ENCODE data around the gene STON2.

STON2 gene

DNA sequence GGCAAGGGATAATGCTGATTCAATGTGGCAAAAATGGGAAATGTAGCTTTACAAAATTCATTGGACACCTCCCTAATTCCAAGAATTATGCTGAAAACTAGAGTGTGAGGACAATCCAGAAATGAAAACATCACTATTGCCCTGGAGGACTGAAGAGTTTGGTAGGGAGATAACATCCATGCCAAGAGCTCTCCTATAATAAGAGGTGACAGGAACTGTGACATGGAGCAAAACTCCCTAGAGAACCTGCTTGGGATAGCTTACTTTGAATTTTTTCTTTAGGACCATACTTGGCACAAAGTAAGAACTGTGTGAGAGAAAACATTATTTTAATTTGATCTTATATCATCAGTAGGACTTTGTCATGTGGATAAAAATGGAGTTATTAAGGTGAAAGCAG, 48.9 kb downstream of the STON2 start:
- H3K18ac ChIP-seq (ENCODE audit: low read length): no peak overlapping the region
- H3K4me2 ChIP-seq (ENCODE audit: low read length): no peak overlapping the region
- no peak overlapping the region for H2BK120ac ChIP-seq (ENCODE audit: low read depth, low read length)
- no peak overlapping the region for H3K9ac ChIP-seq (ENCODE audit: low read length)
- H3K79me2 ChIP-seq (ENCODE audit: control insufficient read depth, insufficient read depth, low read length): no peaks in the 10 kb centered on the region
- no peak overlapping the region for H3K56ac ChIP-seq (ENCODE audit: low read length)
- H2BK5ac ChIP-seq (ENCODE audit: low read length): no peak overlapping the region
- no peak overlapping the region for H2BK15ac ChIP-seq (replicated peaks; ENCODE audit: low read depth)
- no peaks in the 10 kb centered on the region for H3K36me3 ChIP-seq (ENCODE audit: control insufficient read depth, insufficient read depth, low read length)
- H3K27me3 ChIP-seq (ENCODE audit: insufficient read depth, low read length, poor library complexity): no peaks in the 10 kb centered on the region
- no peak overlapping the region for H4K5ac ChIP-seq (ENCODE audit: low read length)
- H4K8ac ChIP-seq (ENCODE audit: low read depth, low read length): no peak overlapping the region
- no peaks in the 10 kb centered on the region for H3K4me1 ChIP-seq (ENCODE audit: control insufficient read depth, low read depth, low read length)
- no peaks in the 10 kb centered on the region for H3K79me1 ChIP-seq (ENCODE audit: low read length)
- H2AK5ac ChIP-seq (ENCODE audit: low read length): no peak overlapping the region
- no peak for DNase-seq
- H3K4ac ChIP-seq (ENCODE audit: low read depth, low read length): no peak overlapping the region
- H3K4me3 ChIP-seq (ENCODE audit: low read length): no peak overlapping the region
- no peak overlapping the region for H3K23ac ChIP-seq (ENCODE audit: low read length)
- H3K27ac ChIP-seq (ENCODE audit: low read depth, low read length): no peak overlapping the region

DNA sequence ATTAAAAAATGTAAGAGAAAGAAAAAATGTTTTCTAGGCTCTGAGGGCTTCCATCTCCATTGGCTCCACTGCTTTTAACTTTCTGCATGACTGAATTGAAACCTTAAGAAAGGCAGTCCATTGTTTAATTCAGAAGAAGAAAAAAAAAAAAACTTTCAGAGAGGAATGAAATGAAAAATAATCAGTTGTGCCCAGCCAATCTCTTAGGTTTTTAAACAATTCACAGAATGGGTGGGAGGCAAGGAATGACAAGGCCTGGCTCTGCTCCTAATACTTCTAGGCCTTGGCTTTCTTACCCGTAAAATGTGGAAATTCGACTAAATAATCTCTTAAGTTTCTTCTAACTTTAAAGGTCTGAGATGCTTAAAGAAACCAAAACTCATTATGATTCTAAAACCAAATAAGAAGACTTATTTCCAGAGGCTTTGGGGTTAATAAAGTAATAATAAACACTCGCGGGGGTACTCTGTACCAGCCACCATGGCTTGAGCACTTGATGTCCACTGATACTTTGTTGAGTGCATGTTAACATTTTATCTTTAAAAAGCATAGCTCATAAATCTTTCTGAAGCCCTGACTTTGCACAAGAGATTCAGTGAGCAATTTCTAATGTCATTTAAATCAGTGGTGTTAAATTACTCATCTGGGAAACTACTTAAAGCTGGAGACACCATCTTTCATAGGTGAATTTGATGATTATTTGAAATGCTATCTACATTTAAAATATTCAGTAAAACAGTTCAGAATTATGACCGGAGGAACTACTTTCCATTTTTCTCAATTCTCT, 49.6 kb downstream of the STON2 start:
- no peak overlapping the region for H3K27ac ChIP-seq (ENCODE audit: low read depth, low read length)
- H3K27me3 ChIP-seq (ENCODE audit: insufficient read depth, low read length, poor library complexity): no peaks in the 10 kb centered on the region
- no peak overlapping the region for H3K23ac ChIP-seq (ENCODE audit: low read length)
- H3K9ac ChIP-seq (ENCODE audit: low read length): no peak overlapping the region
- H2AK5ac ChIP-seq (ENCODE audit: low read length): no peak overlapping the region
- no peak overlapping the region for H3K4ac ChIP-seq (ENCODE audit: low read depth, low read length)
- no peak overlapping the region for H2BK5ac ChIP-seq (ENCODE audit: low read length)
- no peak overlapping the region for H3K4me2 ChIP-seq (ENCODE audit: low read length)
- no peak overlapping the region for H4K5ac ChIP-seq (ENCODE audit: low read length)
- WGBS (ENCODE audit: extremely low coverage, insufficient coverage, low lambda C conversion rate): no CpG with 5 or more reads among the region's 5 CpGs
- no peak overlapping the region for H2BK15ac ChIP-seq (replicated peaks; ENCODE audit: low read depth)
- H3K79me2 ChIP-seq (ENCODE audit: control insufficient read depth, insufficient read depth, low read length): no peaks in the 10 kb centered on the region
- no peak overlapping the region for H4K8ac ChIP-seq (ENCODE audit: low read depth, low read length)
- H2BK120ac ChIP-seq (ENCODE audit: low read depth, low read length): no peak overlapping the region
- no peaks in the 10 kb centered on the region for H3K4me1 ChIP-seq (ENCODE audit: control insufficient read depth, low read depth, low read length)
- no peaks in the 10 kb centered on the region for H3K79me1 ChIP-seq (ENCODE audit: low read length)
- no peak overlapping the region for H3K18ac ChIP-seq (ENCODE audit: low read length)
- H3K36me3 ChIP-seq (ENCODE audit: control insufficient read depth, insufficient read depth, low read length): no peaks in the 10 kb centered on the region
- no peak for DNase-seq
- H3K4me3 ChIP-seq (ENCODE audit: low read length): no peak overlapping the region
- H3K56ac ChIP-seq (ENCODE audit: low read length): no peak overlapping the region

DNA sequence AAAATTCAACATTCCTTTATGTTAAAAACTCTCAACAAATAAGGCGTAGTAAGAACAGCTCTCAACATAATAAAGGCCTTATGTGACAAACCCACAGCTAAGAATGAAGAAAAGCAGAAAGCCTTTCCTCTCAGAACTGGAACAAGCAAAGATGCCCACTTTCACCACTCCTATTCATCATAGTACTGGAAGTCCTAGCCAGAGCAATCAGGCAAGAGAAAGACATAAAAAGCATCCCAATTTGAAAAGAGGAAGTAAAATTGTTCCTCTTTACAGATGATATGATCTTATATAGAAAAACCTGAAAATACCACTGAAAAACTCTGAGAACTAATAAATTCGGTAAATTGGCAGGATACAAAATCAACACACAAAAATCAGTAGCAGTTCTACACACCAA, 52.1 kb downstream of the STON2 start:
- DNase-seq: no peak
- no peaks in the 10 kb centered on the region for H3K36me3 ChIP-seq (ENCODE audit: control insufficient read depth, insufficient read depth, low read length)
- no peaks in the 10 kb centered on the region for H3K79me2 ChIP-seq (ENCODE audit: control insufficient read depth, insufficient read depth, low read length)
- H3K23ac ChIP-seq (ENCODE audit: low read length): no peak overlapping the region
- WGBS (ENCODE audit: extremely low coverage, insufficient coverage, low lambda C conversion rate): no CpG with 5 or more reads among the region's 2 CpGs
- H3K4me1 ChIP-seq (ENCODE audit: control insufficient read depth, low read depth, low read length): no peaks in the 10 kb centered on the region
- no peak overlapping the region for H2BK15ac ChIP-seq (replicated peaks; ENCODE audit: low read depth)
- no peak overlapping the region for H2BK120ac ChIP-seq (ENCODE audit: low read depth, low read length)
- H3K27me3 ChIP-seq (ENCODE audit: insufficient read depth, low read length, poor library complexity): no peaks in the 10 kb centered on the region
- no peak overlapping the region for H4K5ac ChIP-seq (ENCODE audit: low read length)
- H3K18ac ChIP-seq (ENCODE audit: low read length): no peak overlapping the region
- no peak overlapping the region for H3K27ac ChIP-seq (ENCODE audit: low read depth, low read length)
- no peak overlapping the region for H2AK5ac ChIP-seq (ENCODE audit: low read length)
- no peak overlapping the region for H3K56ac ChIP-seq (ENCODE audit: low read length)
- no peaks in the 10 kb centered on the region for H3K79me1 ChIP-seq (ENCODE audit: low read length)
- H3K9ac ChIP-seq (ENCODE audit: low read length): no peak overlapping the region
- no peak overlapping the region for H3K4ac ChIP-seq (ENCODE audit: low read depth, low read length)
- no peak overlapping the region for H4K8ac ChIP-seq (ENCODE audit: low read depth, low read length)
- H3K4me2 ChIP-seq (ENCODE audit: low read length): no peak overlapping the region
- no peak overlapping the region for H2BK5ac ChIP-seq (ENCODE audit: low read length)
- H3K4me3 ChIP-seq (ENCODE audit: low read length): no peak overlapping the region

DNA sequence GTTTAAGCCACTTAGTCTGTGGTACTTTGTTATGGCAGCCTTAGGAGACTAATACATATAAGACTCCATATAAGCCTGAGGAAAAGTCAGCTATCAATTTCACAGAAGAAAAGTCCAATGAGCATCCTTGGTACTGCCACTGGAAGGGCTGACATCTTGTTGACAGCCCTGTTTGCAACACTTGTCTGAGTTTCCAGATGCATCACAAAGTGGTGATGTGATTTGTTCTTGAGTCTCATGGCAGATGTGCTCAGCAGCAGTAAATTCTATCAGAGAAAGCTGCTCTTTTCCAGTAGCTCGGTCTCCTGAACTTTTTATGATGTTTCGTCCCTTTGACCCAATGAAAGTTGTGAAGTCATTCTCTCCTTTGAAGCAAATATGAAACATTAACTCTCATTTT, 54.3 kb downstream of the STON2 start:
- Histone ChIP-seq H2BK120ac (ENCODE audit: low read depth, low read length) (no peak overlapping the region), H2BK5ac (ENCODE audit: low read length) (no peak overlapping the region), H3K18ac (ENCODE audit: low read length) (no peak overlapping the region), H4K8ac (ENCODE audit: low read depth, low read length) (no peak overlapping the region), H3K27me3 (ENCODE audit: insufficient read depth, low read length, poor library complexity) (no peaks in the 10 kb centered on the region), H3K79me2 (ENCODE audit: control insufficient read depth, insufficient read depth, low read length) (no peaks in the 10 kb centered on the region), H2BK15ac (replicated peaks; ENCODE audit: low read depth) (no peak overlapping the region), H3K4me3 (ENCODE audit: low read length) (no peak overlapping the region), H3K4me1 (ENCODE audit: control insufficient read depth, low read depth, low read length) (no peaks in the 10 kb centered on the region), H3K36me3 (ENCODE audit: control insufficient read depth, insufficient read depth, low read length) (no peaks in the 10 kb centered on the region), H2AK5ac (ENCODE audit: low read length) (no peak overlapping the region), H3K56ac (ENCODE audit: low read length) (no peak overlapping the region), H3K9ac (ENCODE audit: low read length) (no peak overlapping the region), H3K27ac (ENCODE audit: low read depth, low read length) (no peak overlapping the region), H3K4ac (ENCODE audit: low read depth, low read length) (no peak overlapping the region), H3K4me2 (ENCODE audit: low read length) (no peak overlapping the region), H3K23ac (ENCODE audit: low read length) (no peak overlapping the region), H3K79me1 (ENCODE audit: low read length) (no peaks in the 10 kb centered on the region), H4K5ac (ENCODE audit: low read length) (no peak overlapping the region)
- no CpG with 5 or more reads among the region's 2 CpGs for WGBS (ENCODE audit: extremely low coverage, insufficient coverage, low lambda C conversion rate)
- no peak for DNase-seq

DNA sequence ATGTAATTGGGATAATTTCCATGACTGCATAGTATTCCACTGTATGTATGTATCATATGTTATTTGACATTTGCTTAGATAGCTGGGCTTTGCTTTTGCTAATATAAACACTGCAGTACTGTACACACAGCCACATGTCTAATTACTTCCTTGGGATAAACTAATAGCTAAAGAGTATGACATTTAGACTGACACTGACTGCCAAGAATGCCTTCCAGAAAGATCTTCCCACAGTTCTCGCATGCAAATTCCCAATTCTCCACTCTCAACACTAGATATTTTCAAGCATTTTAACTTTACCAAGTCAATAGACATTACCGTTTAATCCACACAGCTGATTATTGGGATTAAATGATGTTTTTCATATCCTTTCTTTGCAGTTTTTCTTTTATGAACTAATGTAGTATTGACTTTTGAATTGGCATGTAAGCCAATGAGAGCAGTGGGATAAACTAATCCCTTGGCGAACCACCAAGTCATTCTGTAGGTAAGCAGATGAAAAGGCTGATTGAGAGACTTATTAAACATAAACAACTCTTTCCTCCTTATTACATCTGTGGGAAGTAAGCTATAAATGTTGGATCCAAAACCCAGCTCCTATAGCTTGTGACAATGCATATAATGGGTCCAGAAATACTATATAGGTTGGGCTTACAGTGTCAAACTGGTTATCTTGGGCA, 55.5 kb downstream of the STON2 start:
- H3K4me1 ChIP-seq (ENCODE audit: control insufficient read depth, low read depth, low read length): no peaks in the 10 kb centered on the region
- no peak overlapping the region for H2BK120ac ChIP-seq (ENCODE audit: low read depth, low read length)
- H3K4me3 ChIP-seq (ENCODE audit: low read length): no peak overlapping the region
- no peak overlapping the region for H3K56ac ChIP-seq (ENCODE audit: low read length)
- no peaks in the 10 kb centered on the region for H3K36me3 ChIP-seq (ENCODE audit: control insufficient read depth, insufficient read depth, low read length)
- H3K9ac ChIP-seq (ENCODE audit: low read length): no peak overlapping the region
- H4K5ac ChIP-seq (ENCODE audit: low read length): no peak overlapping the region
- H3K79me2 ChIP-seq (ENCODE audit: control insufficient read depth, insufficient read depth, low read length): no peaks in the 10 kb centered on the region
- H3K23ac ChIP-seq (ENCODE audit: low read length): no peak overlapping the region
- no peak overlapping the region for H4K8ac ChIP-seq (ENCODE audit: low read depth, low read length)
- no CpG with 5 or more reads among the region's 3 CpGs for WGBS (ENCODE audit: extremely low coverage, insufficient coverage, low lambda C conversion rate)
- H2AK5ac ChIP-seq (ENCODE audit: low read length): no peak overlapping the region
- no peak overlapping the region for H2BK5ac ChIP-seq (ENCODE audit: low read length)
- H3K79me1 ChIP-seq (ENCODE audit: low read length): no peaks in the 10 kb centered on the region
- H3K27ac ChIP-seq (ENCODE audit: low read depth, low read length): no peak overlapping the region
- no peak overlapping the region for H2BK15ac ChIP-seq (replicated peaks; ENCODE audit: low read depth)
- H3K27me3 ChIP-seq (ENCODE audit: insufficient read depth, low read length, poor library complexity): no peaks in the 10 kb centered on the region
- DNase-seq: no peak
- H3K4ac ChIP-seq (ENCODE audit: low read depth, low read length): no peak overlapping the region
- H3K4me2 ChIP-seq (ENCODE audit: low read length): no peak overlapping the region
- H3K18ac ChIP-seq (ENCODE audit: low read length): no peak overlapping the region

DNA sequence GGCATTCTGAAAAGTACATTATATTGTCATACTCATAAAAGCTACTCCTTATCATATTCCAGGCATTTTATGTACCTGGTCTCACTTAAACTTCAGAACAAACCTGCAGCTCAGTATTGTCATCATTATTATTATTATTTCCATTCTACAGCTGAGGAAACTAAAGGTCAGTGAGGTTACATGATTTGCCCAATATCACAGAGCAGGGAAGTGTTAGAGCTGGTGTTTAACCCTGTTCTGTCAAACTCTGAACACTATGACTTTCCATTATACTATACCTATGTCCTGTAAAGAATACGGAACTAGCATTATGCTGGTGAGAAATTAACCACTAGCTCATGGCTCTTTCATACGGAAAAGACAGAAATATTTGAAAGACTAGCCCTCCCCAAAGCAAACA, 56.4 kb downstream of the STON2 start:
- Histone ChIP-seq H2BK120ac (ENCODE audit: low read depth, low read length) (no peak overlapping the region), H3K27me3 (ENCODE audit: insufficient read depth, low read length, poor library complexity) (no peaks in the 10 kb centered on the region), H3K9ac (ENCODE audit: low read length) (no peak overlapping the region), H4K5ac (ENCODE audit: low read length) (no peak overlapping the region), H3K18ac (ENCODE audit: low read length) (no peak overlapping the region), H3K79me1 (ENCODE audit: low read length) (no peaks in the 10 kb centered on the region), H3K4me3 (ENCODE audit: low read length) (no peak overlapping the region), H3K56ac (ENCODE audit: low read length) (no peak overlapping the region), H3K4me1 (ENCODE audit: control insufficient read depth, low read depth, low read length) (no peaks in the 10 kb centered on the region), H3K4me2 (ENCODE audit: low read length) (no peak overlapping the region), H2BK15ac (replicated peaks; ENCODE audit: low read depth) (no peak overlapping the region), H3K36me3 (ENCODE audit: control insufficient read depth, insufficient read depth, low read length) (no peaks in the 10 kb centered on the region), H2BK5ac (ENCODE audit: low read length) (no peak overlapping the region), H3K79me2 (ENCODE audit: control insufficient read depth, insufficient read depth, low read length) (no peaks in the 10 kb centered on the region), H3K4ac (ENCODE audit: low read depth, low read length) (no peak overlapping the region), H3K27ac (ENCODE audit: low read depth, low read length) (no peak overlapping the region), H4K8ac (ENCODE audit: low read depth, low read length) (no peak overlapping the region), H2AK5ac (ENCODE audit: low read length) (no peak overlapping the region), H3K23ac (ENCODE audit: low read length) (no peak overlapping the region)
- DNase-seq: no peak
- no CpG with 5 or more reads among the region's 2 CpGs for WGBS (ENCODE audit: extremely low coverage, insufficient coverage, low lambda C conversion rate)

Measured in mesendoderm (in vitro differentiated cells).